ENCODE results near the gene SMARCC1.

The SMARCC1 gene

DNA sequence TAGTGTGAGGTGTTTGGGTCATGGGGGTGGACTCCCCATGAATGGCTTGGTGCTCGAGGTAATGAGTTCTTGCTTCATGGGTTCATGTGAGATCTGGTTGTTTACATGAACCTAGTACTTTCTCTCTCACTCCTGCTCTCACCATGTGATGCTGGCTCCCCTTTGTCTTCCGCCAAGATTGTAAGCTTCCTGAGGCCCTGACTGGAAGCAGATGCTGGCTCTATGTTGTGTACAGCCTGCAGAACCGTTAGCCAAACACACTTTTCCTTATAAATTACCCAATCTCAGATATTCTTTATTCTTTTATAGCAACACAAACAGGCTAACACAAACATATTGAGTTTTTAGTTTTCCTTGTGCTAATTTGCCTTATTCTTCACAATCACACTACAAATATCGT is 199.9 kb downstream of the SMARCC1 start:
- no peaks in the 10 kb centered on the region for H3K4me1 ChIP-seq (ENCODE audit: control insufficient read depth, insufficient read depth, low read length)
- H3K9me3 ChIP-seq (ENCODE audit: control insufficient read depth, insufficient read depth, low read depth, low read length) = no peaks in the 10 kb centered on the region
- H3K4me3 ChIP-seq (ENCODE audit: low read depth, low read length) = no peak overlapping the region
- POLR2A ChIA-PET = no interaction called here
- no peak for TF ChIP-seq SCRT2 (tag by site-specific recombination; IDR thresholded peaks at IDR 0.05)
- no peak for TF ChIP-seq ZNF114 (tag by site-specific recombination; IDR thresholded peaks at IDR 0.05)
- peaks cover 0 to 15% of the 10 kb centered on the region in 2 experiments; a peak in 1 of 3 replicates for H3K36me3 ChIP-seq (ENCODE audit: control insufficient read depth in 2 of 2, insufficient read depth in 1 of 2, low read length in 2 of 2)
- CTCF ChIA-PET = no interaction called here
- no peak overlapping the region for H3K27ac ChIP-seq (ENCODE audit: extremely low read depth, low read depth, low read length)

DNA sequence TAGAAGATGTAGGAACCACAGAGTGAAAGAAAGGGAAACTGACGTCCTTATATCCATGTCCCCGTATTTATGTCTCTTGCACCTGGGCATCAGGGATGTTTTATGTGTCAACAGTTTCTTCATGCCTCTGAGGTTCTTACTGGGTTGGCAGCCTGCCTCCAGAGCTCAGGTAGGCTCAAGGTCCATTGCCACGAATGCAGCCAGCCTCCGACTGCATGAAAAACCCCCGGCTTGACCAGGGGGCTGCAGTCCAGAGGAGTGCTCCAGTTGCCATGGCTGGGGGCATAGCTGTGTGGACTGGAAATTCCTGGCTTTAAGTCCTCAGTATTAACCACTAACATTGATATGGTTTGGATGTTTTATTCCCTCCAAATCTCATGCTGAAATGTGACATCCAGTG is 200.3 kb downstream of the SMARCC1 start:
- CTCF ChIA-PET = no interaction called here
- peaks cover 0 to 11% of the 10 kb centered on the region in 2 experiments; a peak in 1 of 3 replicates for H3K36me3 ChIP-seq (ENCODE audit: control insufficient read depth in 2 of 2, insufficient read depth in 1 of 2, low read length in 2 of 2)
- no peak overlapping the region for H3K27ac ChIP-seq (ENCODE audit: extremely low read depth, low read depth, low read length)
- no peaks in the 10 kb centered on the region for H3K4me1 ChIP-seq (ENCODE audit: control insufficient read depth, insufficient read depth, low read length)
- POLR2A ChIA-PET = no interaction called here
- H3K9me3 ChIP-seq (ENCODE audit: control insufficient read depth, insufficient read depth, low read depth, low read length) = no peaks in the 10 kb centered on the region
- no peak overlapping the region for H3K4me3 ChIP-seq (ENCODE audit: low read depth, low read length)
- TF ChIP-seq ZNF10 (tag by site-specific recombination; IDR thresholded peaks at IDR 0.05) (no peak), RBAK (tag by site-specific recombination; IDR thresholded peaks at IDR 0.05) (no peak), YY1 (tag by site-specific recombination; IDR thresholded peaks at IDR 0.05) (no peak), ZNF366 (tag by site-specific recombination; conservative IDR thresholded peaks at IDR 0.05) (no peak), ZNF571 (tag by site-specific recombination; IDR thresholded peaks at IDR 0.05) (no peak), ZNF747 (tag by site-specific recombination; IDR thresholded peaks at IDR 0.05) (no peak), ZNF791 (tag by site-specific recombination; IDR thresholded peaks at IDR 0.05) (no peak), HOXC10 (CRISPR knock-in tag; IDR thresholded peaks at IDR 0.05) (no peak), KLF9 (tag by site-specific recombination; IDR thresholded peaks at IDR 0.05; ENCODE audit: low read depth) (no peak), ZNF175 (tag by site-specific recombination; IDR thresholded peaks at IDR 0.05) (no peak), ZNF184 (tag by site-specific recombination; IDR thresholded peaks at IDR 0.05) (no peak), ZNF121 (tag by site-specific recombination; IDR thresholded peaks at IDR 0.05) (no peak), ZNF677 (tag by site-specific recombination; IDR thresholded peaks at IDR 0.05) (no peak)
- TF ChIP-seq, protein P1, sequence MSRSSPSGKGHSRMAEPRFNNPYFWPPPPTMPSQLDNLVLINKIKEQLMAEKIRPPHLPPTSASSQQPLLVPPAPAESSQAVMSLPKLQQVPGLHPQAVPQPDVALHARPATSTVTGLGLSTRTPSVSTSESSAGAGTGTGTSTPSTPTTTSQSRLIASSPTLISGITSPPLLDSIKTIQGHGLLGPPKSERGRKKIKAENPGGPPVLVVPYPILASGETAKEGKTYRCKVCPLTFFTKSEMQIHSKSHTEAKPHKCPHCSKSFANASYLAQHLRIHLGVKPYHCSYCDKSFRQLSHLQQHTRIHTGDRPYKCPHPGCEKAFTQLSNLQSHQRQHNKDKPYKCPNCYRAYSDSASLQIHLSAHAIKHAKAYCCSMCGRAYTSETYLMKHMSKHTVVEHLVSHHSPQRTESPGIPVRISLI (tag by site-specific recombination; IDR thresholded peaks at IDR 0.05) = no peak
- TF ChIP-seq, protein P2, sequence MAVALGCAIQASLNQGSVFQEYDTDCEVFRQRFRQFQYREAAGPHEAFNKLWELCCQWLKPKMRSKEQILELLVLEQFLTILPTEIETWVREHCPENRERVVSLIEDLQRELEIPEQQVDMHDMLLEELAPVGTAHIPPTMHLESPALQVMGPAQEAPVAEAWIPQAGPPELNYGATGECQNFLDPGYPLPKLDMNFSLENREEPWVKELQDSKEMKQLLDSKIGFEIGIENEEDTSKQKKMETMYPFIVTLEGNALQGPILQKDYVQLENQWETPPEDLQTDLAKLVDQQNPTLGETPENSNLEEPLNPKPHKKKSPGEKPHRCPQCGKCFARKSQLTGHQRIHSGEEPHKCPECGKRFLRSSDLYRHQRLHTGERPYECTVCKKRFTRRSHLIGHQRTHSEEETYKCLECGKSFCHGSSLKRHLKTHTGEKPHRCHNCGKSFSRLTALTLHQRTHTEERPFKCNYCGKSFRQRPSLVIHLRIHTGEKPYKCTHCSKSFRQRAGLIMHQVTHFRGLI (tag by site-specific recombination; IDR thresholded peaks at IDR 0.05) = no peak
- TF ChIP-seq, protein P3, sequence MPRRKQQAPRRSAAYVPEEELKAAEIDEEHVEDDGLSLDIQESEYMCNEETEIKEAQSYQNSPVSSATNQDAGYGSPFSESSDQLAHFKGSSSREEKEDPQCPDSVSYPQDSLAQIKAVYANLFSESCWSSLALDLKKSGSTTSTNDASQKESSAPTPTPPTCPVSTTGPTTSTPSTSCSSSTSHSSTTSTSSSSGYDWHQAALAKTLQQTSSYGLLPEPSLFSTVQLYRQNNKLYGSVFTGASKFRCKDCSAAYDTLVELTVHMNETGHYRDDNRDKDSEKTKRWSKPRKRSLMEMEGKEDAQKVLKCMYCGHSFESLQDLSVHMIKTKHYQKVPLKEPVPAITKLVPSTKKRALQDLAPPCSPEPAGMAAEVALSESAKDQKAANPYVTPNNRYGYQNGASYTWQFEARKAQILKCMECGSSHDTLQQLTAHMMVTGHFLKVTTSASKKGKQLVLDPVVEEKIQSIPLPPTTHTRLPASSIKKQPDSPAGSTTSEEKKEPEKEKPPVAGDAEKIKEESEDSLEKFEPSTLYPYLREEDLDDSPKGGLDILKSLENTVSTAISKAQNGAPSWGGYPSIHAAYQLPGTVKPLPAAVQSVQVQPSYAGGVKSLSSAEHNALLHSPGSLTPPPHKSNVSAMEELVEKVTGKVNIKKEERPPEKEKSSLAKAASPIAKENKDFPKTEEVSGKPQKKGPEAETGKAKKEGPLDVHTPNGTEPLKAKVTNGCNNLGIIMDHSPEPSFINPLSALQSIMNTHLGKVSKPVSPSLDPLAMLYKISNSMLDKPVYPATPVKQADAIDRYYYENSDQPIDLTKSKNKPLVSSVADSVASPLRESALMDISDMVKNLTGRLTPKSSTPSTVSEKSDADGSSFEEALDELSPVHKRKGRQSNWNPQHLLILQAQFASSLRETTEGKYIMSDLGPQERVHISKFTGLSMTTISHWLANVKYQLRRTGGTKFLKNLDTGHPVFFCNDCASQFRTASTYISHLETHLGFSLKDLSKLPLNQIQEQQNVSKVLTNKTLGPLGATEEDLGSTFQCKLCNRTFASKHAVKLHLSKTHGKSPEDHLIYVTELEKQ (tag by site-specific recombination; IDR thresholded peaks at IDR 0.05; ENCODE audit: borderline replicate concordance) = no peak
- TF ChIP-seq, protein P4, sequence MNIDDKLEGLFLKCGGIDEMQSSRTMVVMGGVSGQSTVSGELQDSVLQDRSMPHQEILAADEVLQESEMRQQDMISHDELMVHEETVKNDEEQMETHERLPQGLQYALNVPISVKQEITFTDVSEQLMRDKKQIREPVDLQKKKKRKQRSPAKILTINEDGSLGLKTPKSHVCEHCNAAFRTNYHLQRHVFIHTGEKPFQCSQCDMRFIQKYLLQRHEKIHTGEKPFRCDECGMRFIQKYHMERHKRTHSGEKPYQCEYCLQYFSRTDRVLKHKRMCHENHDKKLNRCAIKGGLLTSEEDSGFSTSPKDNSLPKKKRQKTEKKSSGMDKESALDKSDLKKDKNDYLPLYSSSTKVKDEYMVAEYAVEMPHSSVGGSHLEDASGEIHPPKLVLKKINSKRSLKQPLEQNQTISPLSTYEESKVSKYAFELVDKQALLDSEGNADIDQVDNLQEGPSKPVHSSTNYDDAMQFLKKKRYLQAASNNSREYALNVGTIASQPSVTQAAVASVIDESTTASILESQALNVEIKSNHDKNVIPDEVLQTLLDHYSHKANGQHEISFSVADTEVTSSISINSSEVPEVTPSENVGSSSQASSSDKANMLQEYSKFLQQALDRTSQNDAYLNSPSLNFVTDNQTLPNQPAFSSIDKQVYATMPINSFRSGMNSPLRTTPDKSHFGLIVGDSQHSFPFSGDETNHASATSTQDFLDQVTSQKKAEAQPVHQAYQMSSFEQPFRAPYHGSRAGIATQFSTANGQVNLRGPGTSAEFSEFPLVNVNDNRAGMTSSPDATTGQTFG (tag by site-specific recombination; IDR thresholded peaks at IDR 0.05; ENCODE audit: borderline replicate concordance) = no peak
- TF ChIP-seq, protein P5, sequence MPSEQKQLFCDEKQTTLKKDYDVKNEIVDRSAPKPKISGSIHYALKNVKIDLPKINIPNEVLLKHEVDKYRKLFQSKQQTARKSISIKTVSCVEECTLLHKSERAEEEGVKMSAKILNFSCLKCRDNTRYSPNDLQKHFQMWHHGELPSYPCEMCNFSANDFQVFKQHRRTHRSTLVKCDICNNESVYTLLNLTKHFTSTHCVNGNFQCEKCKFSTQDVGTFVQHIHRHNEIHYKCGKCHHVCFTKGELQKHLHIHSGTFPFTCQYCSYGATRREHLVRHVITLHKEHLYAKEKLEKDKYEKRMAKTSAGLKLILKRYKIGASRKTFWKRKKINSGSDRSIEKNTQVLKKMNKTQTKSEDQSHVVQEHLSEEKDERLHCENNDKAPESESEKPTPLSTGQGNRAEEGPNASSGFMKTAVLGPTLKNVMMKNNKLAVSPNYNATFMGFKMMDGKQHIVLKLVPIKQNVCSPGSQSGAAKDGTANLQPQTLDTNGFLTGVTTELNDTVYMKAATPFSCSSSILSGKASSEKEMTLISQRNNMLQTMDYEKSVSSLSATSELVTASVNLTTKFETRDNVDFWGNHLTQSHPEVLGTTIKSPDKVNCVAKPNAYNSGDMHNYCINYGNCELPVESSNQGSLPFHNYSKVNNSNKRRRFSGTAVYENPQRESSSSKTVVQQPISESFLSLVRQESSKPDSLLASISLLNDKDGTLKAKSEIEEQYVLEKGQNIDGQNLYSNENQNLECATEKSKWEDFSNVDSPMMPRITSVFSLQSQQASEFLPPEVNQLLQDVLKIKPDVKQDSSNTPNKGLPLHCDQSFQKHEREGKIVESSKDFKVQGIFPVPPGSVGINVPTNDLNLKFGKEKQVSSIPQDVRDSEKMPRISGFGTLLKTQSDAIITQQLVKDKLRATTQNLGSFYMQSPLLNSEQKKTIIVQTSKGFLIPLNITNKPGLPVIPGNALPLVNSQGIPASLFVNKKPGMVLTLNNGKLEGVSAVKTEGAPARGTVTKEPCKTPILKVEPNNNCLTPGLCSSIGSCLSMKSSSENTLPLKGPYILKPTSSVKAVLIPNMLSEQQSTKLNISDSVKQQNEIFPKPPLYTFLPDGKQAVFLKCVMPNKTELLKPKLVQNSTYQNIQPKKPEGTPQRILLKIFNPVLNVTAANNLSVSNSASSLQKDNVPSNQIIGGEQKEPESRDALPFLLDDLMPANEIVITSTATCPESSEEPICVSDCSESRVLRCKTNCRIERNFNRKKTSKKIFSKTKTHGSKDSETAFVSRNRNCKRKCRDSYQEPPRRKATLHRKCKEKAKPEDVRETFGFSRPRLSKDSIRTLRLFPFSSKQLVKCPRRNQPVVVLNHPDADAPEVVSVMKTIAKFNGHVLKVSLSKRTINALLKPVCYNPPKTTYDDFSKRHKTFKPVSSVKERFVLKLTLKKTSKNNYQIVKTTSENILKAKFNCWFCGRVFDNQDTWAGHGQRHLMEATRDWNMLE (tag by site-specific recombination; conservative IDR thresholded peaks at IDR 0.05; ENCODE audit: low read depth) = no peak
